SK-N-SH (cell line): Measurements from ENCODE around the gene TFAP2A. TPM values are rescaled to one million over a fixed set of nuclear protein-coding genes. Genes with fewer than 3 reads are reported as not detected.

Source experiments
- CTCF ChIA-PET: fragments of 300-600, 350-600 bp; formaldehyde crosslinking; extraction: SDS; loops from one replicate; lab custom pipeline; 2021; lab: Yijun Ruan, JAX
- POLR2A ChIA-PET: fragments of 350-600 bp; sonication (Branson Sonifier 250); formaldehyde crosslinking; extraction: SDS; loops from one replicate; lab custom pipeline; 2020; ENCODE audit warnings: antibody characterized with exemption, inconsistent platforms; lab: Yijun Ruan, JAX
- DNase-seq: peaks from one replicate; pipeline ENCODE4 v3.0.0; 2012
- H2AFZ ChIP-seq: fragments of 200-600 bp; sonication (generic); 2 replicates; pipeline ENCODE4 v1.8.1; 2016; ENCODE audit warnings: antibody characterized with exemption, mild to moderate bottlenecking, low read depth
- H3F3A ChIP-seq: fragments of 200-600 bp; sonication (generic); replicated peaks from 2 replicates; pipeline ENCODE3; 2016; ENCODE audit warnings: antibody characterized with exemption, mild to moderate bottlenecking; ENCODE audit not compliant: insufficient read depth
- H3K27ac ChIP-seq, 2 experiments: fragments of 200-500 bp in 1 of 2; fragments of 200-600 bp in 1 of 2; sonication (Bioruptor generic) in 1 of 2; sonication (generic), shearing (Covaris generic) in 1 of 2; 2 replicates each; pipeline versions ENCODE4 v1.5.1 to v1.6.1; 2014 to 2016; ENCODE audit warnings: low read depth in 2 of 2, inconsistent platforms in 1 of 2, low read length in 1 of 2, mild to moderate bottlenecking in 1 of 2, mixed read lengths in 1 of 2
- H3K27me3 ChIP-seq: fragments of 200-600 bp; sonication (generic), shearing (Covaris generic); 2 replicates; pipeline ENCODE4 v1.6.1; 2016; ENCODE audit warnings: mixed run types; ENCODE audit not compliant: insufficient read depth
- H3K36me3 ChIP-seq, 2 experiments: fragments of 200-500 bp in 1 of 2; fragments of 200-600 bp in 1 of 2; sonication (Bioruptor generic) in 1 of 2; sonication (generic) in 1 of 2; replicated peaks in 1 of 2; 2 replicates each; pipeline versions ENCODE3 to v1.5.1; 2014 to 2016; ENCODE audit warnings: low read length in 1 of 2, mild to moderate bottlenecking in 1 of 2; ENCODE audit not compliant: insufficient read depth in 2 of 2, control insufficient read depth in 1 of 2
- H3K4me1 ChIP-seq, 2 experiments: fragments of 200-500 bp in 1 of 2; fragments of 200-600 bp in 1 of 2; sonication (Bioruptor generic) in 1 of 2; sonication (generic), shearing (Covaris generic) in 1 of 2; 2 replicates each; pipeline versions ENCODE4 v1.5.1 to v1.6.1; 2014 to 2016; ENCODE audit warnings: low read depth in 1 of 2, low read length in 1 of 2, mixed run types in 1 of 2; ENCODE audit not compliant: insufficient read depth in 2 of 2, control insufficient read depth in 1 of 2
- H3K4me2 ChIP-seq: fragments of 200-600 bp; sonication (generic), shearing (Covaris generic); 2 replicates; pipeline ENCODE4 v1.6.1; 2017; ENCODE audit warnings: mixed run types
- H3K4me3 ChIP-seq, 2 experiments: fragments of 200-500 bp in 1 of 2; fragments of 200-600 bp in 1 of 2; sonication (Bioruptor generic) in 1 of 2; sonication (generic), shearing (Covaris generic) in 1 of 2; 2 replicates each; pipeline versions ENCODE4 v1.5.1 to v1.8.1; 2014 to 2016; ENCODE audit warnings: low read depth in 2 of 2, inconsistent platforms in 1 of 2, low read length in 1 of 2, mild to moderate bottlenecking in 1 of 2, mixed read lengths in 1 of 2, moderate library complexity in 1 of 2
- H3K79me2 ChIP-seq: fragments of 200-600 bp; sonication (generic); 2 replicates; pipeline ENCODE4 v1.8.1; 2017; ENCODE audit warnings: mild to moderate bottlenecking; ENCODE audit not compliant: insufficient read depth
- H3K9ac ChIP-seq: fragments of 200-600 bp; sonication (generic); 2 replicates; pipeline ENCODE4 v1.6.1; 2017; ENCODE audit warnings: mixed run types
- H3K9me2 ChIP-seq: fragments of 200-600 bp; sonication (generic); 2 replicates; pipeline ENCODE4 v1.6.1; 2017; ENCODE audit warnings: mixed run types
- H3K9me3 ChIP-seq: fragments of 200-600 bp; sonication (generic); 2 replicates; pipeline ENCODE4 v1.6.1; 2017; ENCODE audit warnings: mixed run types, mild to moderate bottlenecking, moderate library complexity
- H4K20me1 ChIP-seq: fragments of 200-600 bp; sonication (generic); 2 replicates; pipeline ENCODE4 v1.6.1; 2017; ENCODE audit warnings: mild to moderate bottlenecking, mixed run types; ENCODE audit not compliant: insufficient read depth
- CHD2 ChIP-seq: fragments of 150-350 bp; IDR thresholded peaks from 2 replicates; pipeline ENCODE4 v1.6.1; 2018; ENCODE audit warnings: low read length; ENCODE audit not compliant: partially characterized antibody
- ELF1 ChIP-seq: IDR thresholded peaks from 2 replicates; pipeline ENCODE4 v1.4.0; 2012
- FOXM1 ChIP-seq: IDR thresholded peaks from 2 replicates; pipeline ENCODE4 v1.4.0; 2012; ENCODE audit warnings: low read depth, mild to moderate bottlenecking
- GABPA ChIP-seq: IDR thresholded peaks from 2 replicates; pipeline ENCODE4 v1.4.0; 2012; ENCODE audit warnings: low read depth, mild to moderate bottlenecking
- MEF2A ChIP-seq: IDR thresholded peaks from 2 replicates; pipeline ENCODE4 v1.4.0; 2012; ENCODE audit warnings: low read depth, borderline replicate concordance
- NFIC ChIP-seq: IDR thresholded peaks from 2 replicates; pipeline ENCODE4 v1.4.0; 2012; ENCODE audit warnings: borderline replicate concordance
- POLR2AphosphoS5 ChIP-seq: IDR thresholded peaks from 2 replicates; pipeline ENCODE4 v1.6.1; 2012; ENCODE audit warnings: low read depth, low read length
- RAD21 ChIP-seq: IDR thresholded peaks from 2 replicates; pipeline ENCODE4 v1.6.1; 2012; ENCODE audit warnings: mild to moderate bottlenecking, low read length
- RCOR1 ChIP-seq: fragments of 150-350 bp; IDR thresholded peaks from 2 replicates; pipeline ENCODE4 v1.6.1; 2017; ENCODE audit warnings: antibody characterized with exemption, low read length
- RXRA ChIP-seq: IDR thresholded peaks from 2 replicates; pipeline ENCODE4 v1.4.0; 2012; ENCODE audit warnings: low read depth, mild to moderate bottlenecking, borderline replicate concordance
- SIN3A ChIP-seq: IDR thresholded peaks from 2 replicates; pipeline ENCODE4 v1.6.1; 2012; ENCODE audit warnings: low read depth, mild to moderate bottlenecking, low read length, moderate library complexity, borderline replicate concordance
- SMC3 ChIP-seq: IDR thresholded peaks from 2 replicates; pipeline ENCODE4 v1.6.1; 2012; ENCODE audit warnings: low read depth, low read length, improper control_type of control experiment
- TAF1 ChIP-seq: IDR thresholded peaks from 2 replicates; pipeline ENCODE4 v1.6.1; 2012; ENCODE audit warnings: low read depth, mild to moderate bottlenecking, low read length, moderate library complexity, borderline replicate concordance
- TEAD4 ChIP-seq: IDR thresholded peaks from 2 replicates; pipeline ENCODE4 v1.4.0; 2012; ENCODE audit warnings: mild to moderate bottlenecking, borderline replicate concordance; ENCODE audit not compliant: insufficient read depth
- WGBS: methylation state at CpG from one replicate; pipeline ENCODE4 v1.1.6; 2017; ENCODE audit warnings: low lambda C conversion rate; 5-methylcytosine and 5-hydroxymethylcytosine counted together
- polyA plus RNA-seq, 3 experiments: library from polyadenylated mRNA; depleted of rRNA; stranded (reverse); fragments of >200 nt; gene quantifications; 2 replicates each; pipeline ENCODE4 v1.2.3, GENCODE V29; 2012
- TF ChIP-seq, protein P1 (sequence below): IDR thresholded peaks from 2 replicates; pipeline ENCODE4; 2012
- TF ChIP-seq, protein P2 (sequence below): fragments of 200-600 bp; sonication (generic); IDR thresholded peaks from 2 replicates; pipeline ENCODE4 v1.6.1; 2017; ENCODE audit warnings: antibody characterized with exemption, mild to moderate bottlenecking, moderate library complexity
- TF ChIP-seq, protein P3 (sequence below): fragments of 150-350 bp; IDR thresholded peaks from 2 replicates; pipeline ENCODE4 v1.6.1; 2017; ENCODE audit warnings: antibody characterized with exemption, low read length, low read depth, borderline replicate concordance
- TF ChIP-seq, protein P4 (sequence below): fragments of 150-350 bp; IDR thresholded peaks from 2 replicates; pipeline ENCODE4 v1.6.1; 2016; ENCODE audit warnings: mild to moderate bottlenecking, low read depth, low read length
- TF ChIP-seq, protein P5 (sequence below): IDR thresholded peaks from 2 replicates; pipeline ENCODE4 v1.4.0; 2012; ENCODE audit warnings: low read depth, borderline replicate concordance
- TF ChIP-seq, protein P6 (sequence below): IDR thresholded peaks from 2 replicates; pipeline ENCODE4 v1.6.1; 2012; ENCODE audit warnings: mild to moderate bottlenecking, low read depth, low read length, moderate library complexity

The TFAP2A gene
- polyA plus RNA-seq, 1 of the 3 experiments (the other 2 are of a cell fraction): 0.07 TPM

DNA sequence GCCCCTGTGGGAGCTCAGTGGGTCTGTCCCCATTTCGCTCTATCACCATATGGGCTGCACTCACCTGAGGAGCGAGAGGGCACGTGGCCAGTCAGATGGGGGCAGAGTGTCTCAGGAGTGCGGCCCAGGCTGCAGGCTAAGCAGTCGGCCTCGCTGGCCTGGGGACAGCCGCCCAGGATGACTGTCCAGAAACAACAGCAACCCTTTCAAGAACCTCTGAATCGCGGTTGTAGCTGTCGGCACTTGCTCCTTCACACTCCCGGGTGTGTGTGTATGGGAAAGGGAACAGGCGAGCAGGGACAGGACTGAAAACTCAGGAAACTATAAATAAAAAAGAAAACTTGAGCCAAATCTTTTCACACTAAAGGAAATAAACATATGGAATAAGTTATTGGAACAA, 63.1 kb downstream of the TFAP2A start (continued):
- TF ChIP-seq, protein P1, sequence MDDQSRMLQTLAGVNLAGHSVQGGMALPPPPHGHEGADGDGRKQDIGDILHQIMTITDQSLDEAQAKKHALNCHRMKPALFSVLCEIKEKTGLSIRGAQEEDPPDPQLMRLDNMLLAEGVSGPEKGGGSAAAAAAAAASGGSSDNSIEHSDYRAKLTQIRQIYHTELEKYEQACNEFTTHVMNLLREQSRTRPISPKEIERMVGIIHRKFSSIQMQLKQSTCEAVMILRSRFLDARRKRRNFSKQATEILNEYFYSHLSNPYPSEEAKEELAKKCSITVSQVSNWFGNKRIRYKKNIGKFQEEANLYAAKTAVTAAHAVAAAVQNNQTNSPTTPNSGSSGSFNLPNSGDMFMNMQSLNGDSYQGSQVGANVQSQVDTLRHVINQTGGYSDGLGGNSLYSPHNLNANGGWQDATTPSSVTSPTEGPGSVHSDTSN: no peak
- TF ChIP-seq SMC3 (no peak), TEAD4 (no peak), MEF2A (no peak)

DNA sequence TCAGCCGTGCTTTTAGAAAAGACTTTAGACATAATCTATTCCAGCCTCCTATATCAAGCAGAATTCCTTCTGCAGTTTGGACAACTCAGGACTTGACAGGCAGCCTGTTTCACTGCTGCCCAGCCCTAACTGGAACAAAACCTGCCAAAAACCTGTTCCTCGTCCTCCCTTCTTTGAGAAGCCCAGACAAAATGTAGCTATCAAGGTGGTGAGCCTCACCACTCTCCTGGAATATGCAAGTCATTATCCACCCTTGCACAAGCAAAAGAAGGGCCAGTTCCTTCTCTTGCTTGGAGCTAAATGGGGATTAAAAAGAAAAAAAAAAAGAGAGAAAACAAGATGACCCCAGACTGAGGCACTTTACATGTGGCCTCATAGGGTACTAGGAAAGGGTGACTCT, 64.2 kb downstream of the TFAP2A start:
- no peak overlapping the region for H2AFZ ChIP-seq
- H3K9me2 ChIP-seq: no peaks in the 10 kb centered on the region
- no peaks in the 10 kb centered on the region for H3K4me1 ChIP-seq
- ChIA-PET CTCF (interaction anchor here (1.0 kb wide), 1 partner anchor 19 kb away, joined by 3 read pairs; no protein-coding TSS in a partner anchor), POLR2A (no interaction called here)
- H3K36me3 ChIP-seq: no peaks in the 10 kb centered on the region
- no peak overlapping the region for H3K9ac ChIP-seq
- H3K9me3 ChIP-seq: no peaks in the 10 kb centered on the region
- WGBS: 17% methylated on average over 2 of the region's 2 CpGs
- TF ChIP-seq FOXM1: no peak
- TF ChIP-seq, protein P2, sequence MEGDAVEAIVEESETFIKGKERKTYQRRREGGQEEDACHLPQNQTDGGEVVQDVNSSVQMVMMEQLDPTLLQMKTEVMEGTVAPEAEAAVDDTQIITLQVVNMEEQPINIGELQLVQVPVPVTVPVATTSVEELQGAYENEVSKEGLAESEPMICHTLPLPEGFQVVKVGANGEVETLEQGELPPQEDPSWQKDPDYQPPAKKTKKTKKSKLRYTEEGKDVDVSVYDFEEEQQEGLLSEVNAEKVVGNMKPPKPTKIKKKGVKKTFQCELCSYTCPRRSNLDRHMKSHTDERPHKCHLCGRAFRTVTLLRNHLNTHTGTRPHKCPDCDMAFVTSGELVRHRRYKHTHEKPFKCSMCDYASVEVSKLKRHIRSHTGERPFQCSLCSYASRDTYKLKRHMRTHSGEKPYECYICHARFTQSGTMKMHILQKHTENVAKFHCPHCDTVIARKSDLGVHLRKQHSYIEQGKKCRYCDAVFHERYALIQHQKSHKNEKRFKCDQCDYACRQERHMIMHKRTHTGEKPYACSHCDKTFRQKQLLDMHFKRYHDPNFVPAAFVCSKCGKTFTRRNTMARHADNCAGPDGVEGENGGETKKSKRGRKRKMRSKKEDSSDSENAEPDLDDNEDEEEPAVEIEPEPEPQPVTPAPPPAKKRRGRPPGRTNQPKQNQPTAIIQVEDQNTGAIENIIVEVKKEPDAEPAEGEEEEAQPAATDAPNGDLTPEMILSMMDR: no peak
- no peak for TF ChIP-seq ELF1
- TF ChIP-seq, protein P3, sequence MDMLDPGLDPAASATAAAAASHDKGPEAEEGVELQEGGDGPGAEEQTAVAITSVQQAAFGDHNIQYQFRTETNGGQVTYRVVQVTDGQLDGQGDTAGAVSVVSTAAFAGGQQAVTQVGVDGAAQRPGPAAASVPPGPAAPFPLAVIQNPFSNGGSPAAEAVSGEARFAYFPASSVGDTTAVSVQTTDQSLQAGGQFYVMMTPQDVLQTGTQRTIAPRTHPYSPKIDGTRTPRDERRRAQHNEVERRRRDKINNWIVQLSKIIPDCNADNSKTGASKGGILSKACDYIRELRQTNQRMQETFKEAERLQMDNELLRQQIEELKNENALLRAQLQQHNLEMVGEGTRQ: no peak
- TF ChIP-seq RCOR1: no peak
- TF ChIP-seq, protein P4, sequence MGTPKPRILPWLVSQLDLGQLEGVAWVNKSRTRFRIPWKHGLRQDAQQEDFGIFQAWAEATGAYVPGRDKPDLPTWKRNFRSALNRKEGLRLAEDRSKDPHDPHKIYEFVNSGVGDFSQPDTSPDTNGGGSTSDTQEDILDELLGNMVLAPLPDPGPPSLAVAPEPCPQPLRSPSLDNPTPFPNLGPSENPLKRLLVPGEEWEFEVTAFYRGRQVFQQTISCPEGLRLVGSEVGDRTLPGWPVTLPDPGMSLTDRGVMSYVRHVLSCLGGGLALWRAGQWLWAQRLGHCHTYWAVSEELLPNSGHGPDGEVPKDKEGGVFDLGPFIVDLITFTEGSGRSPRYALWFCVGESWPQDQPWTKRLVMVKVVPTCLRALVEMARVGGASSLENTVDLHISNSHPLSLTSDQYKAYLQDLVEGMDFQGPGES: no peak
- no peak for TF ChIP-seq TAF1
- no peak for TF ChIP-seq RXRA
- TF ChIP-seq GABPA: no peak
- TF ChIP-seq CHD2: no peak
- no peak for TF ChIP-seq POLR2AphosphoS5
- TF ChIP-seq NFIC: no peak
- TF ChIP-seq, protein P5, sequence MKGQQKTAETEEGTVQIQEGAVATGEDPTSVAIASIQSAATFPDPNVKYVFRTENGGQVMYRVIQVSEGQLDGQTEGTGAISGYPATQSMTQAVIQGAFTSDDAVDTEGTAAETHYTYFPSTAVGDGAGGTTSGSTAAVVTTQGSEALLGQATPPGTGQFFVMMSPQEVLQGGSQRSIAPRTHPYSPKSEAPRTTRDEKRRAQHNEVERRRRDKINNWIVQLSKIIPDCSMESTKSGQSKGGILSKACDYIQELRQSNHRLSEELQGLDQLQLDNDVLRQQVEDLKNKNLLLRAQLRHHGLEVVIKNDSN: no peak
- TF ChIP-seq, protein P6, sequence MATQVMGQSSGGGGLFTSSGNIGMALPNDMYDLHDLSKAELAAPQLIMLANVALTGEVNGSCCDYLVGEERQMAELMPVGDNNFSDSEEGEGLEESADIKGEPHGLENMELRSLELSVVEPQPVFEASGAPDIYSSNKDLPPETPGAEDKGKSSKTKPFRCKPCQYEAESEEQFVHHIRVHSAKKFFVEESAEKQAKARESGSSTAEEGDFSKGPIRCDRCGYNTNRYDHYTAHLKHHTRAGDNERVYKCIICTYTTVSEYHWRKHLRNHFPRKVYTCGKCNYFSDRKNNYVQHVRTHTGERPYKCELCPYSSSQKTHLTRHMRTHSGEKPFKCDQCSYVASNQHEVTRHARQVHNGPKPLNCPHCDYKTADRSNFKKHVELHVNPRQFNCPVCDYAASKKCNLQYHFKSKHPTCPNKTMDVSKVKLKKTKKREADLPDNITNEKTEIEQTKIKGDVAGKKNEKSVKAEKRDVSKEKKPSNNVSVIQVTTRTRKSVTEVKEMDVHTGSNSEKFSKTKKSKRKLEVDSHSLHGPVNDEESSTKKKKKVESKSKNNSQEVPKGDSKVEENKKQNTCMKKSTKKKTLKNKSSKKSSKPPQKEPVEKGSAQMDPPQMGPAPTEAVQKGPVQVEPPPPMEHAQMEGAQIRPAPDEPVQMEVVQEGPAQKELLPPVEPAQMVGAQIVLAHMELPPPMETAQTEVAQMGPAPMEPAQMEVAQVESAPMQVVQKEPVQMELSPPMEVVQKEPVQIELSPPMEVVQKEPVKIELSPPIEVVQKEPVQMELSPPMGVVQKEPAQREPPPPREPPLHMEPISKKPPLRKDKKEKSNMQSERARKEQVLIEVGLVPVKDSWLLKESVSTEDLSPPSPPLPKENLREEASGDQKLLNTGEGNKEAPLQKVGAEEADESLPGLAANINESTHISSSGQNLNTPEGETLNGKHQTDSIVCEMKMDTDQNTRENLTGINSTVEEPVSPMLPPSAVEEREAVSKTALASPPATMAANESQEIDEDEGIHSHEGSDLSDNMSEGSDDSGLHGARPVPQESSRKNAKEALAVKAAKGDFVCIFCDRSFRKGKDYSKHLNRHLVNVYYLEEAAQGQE: no peak
- TF ChIP-seq SIN3A: no peak
- TF ChIP-seq RAD21: no peak
- TF ChIP-seq SMC3: no peak
- no peaks in the 10 kb centered on the region for H4K20me1 ChIP-seq
- H3K27ac ChIP-seq: no peak overlapping the region
- no peak overlapping the region for H3K4me2 ChIP-seq
- H3K27me3 ChIP-seq: peaks cover 33% of the 10 kb centered on the region; the same call in 1 of the 2 replicates
- no peaks in the 10 kb centered on the region for H3K79me2 ChIP-seq
- DNase-seq: no peak
- H3F3A ChIP-seq: no peaks in the 10 kb centered on the region
- no peak overlapping the region for H3K4me3 ChIP-seq
